ENCODE data around the gene HAGHL.

Gene HAGHL

GRCh38 chr16:726438-727290, at the start of gene HAGHL, which contains the start of gene CCDC78:
TSS of gene HAGHL (plus strand) at chr16:727106. CDS start at chr16:727510, 404 bp downstream.
TSS of gene CCDC78 (minus strand) at chr16:726443. CDS start at chr16:726367, 76 bp downstream.
- Histone ChIP-seq H3K9me3 (ENCODE audit: insufficient read depth, low read depth, low read length) (no peaks in the 10 kb centered on the region), H3K79me2 (ENCODE audit: insufficient read depth, low read length) (no peaks in the 10 kb centered on the region), H4K20me1 (ENCODE audit: insufficient read depth, low read length, poor library complexity, severe bottlenecking) (no peaks in the 10 kb centered on the region), H3K27me3 (ENCODE audit: insufficient read depth, low read length, poor library complexity, severe bottlenecking) (no peaks in the 10 kb centered on the region), H3K4me1 (ENCODE audit: insufficient read depth, low read length, poor library complexity, severe bottlenecking) (no peaks in the 10 kb centered on the region), H3K9me2 (replicated peaks; ENCODE audit: low read depth, low read length) (no peaks in the 10 kb centered on the region), H3K9ac (ENCODE audit: low read depth, low read length, poor library complexity, severe bottlenecking) (peak within 1 kb of the TSS; percentile 67), H2AFZ (ENCODE audit: low read length) (no peak within 1 kb of the TSS), H3K4me2 (ENCODE audit: low read depth, low read length, poor library complexity, severe bottlenecking) (peak within 1 kb of the TSS; percentile 81), H3K36me3 (ENCODE audit: insufficient read depth, low read length) (no peaks in the 10 kb centered on the region), H3F3A (ENCODE audit: low read depth) (no peaks in the 10 kb centered on the region), H3K4me3 (ENCODE audit: low read length, poor library complexity, severe bottlenecking) (peak within 1 kb of the TSS; percentile 70)
- TF ChIP-seq EZH2phosphoT487 (IDR thresholded peaks at IDR 0.05; ENCODE audit: borderline replicate concordance) (no peak), CTCF (conservative IDR thresholded peaks at IDR 0.05; ENCODE audit: low read length) (no peak)

GRCh38 chr16:677316-678190, 49.4 kb upstream of the HAGHL start:
- Histone ChIP-seq H3K4me1 (ENCODE audit: insufficient read depth, low read length, poor library complexity, severe bottlenecking) (peaks cover 4% of the 10 kb centered on the region), H3K4me2 (ENCODE audit: low read depth, low read length, poor library complexity, severe bottlenecking) (no peak overlapping the region), H3K9ac (ENCODE audit: low read depth, low read length, poor library complexity, severe bottlenecking) (no peak overlapping the region), H3K4me3 (ENCODE audit: low read length, poor library complexity, severe bottlenecking) (no peak overlapping the region), H2AFZ (ENCODE audit: low read length) (no peak overlapping the region), H3K79me2 (ENCODE audit: insufficient read depth, low read length) (peaks cover 16% of the 10 kb centered on the region; the same call in 1 of the 2 replicates), H3F3A (ENCODE audit: low read depth) (no peaks in the 10 kb centered on the region), H4K20me1 (ENCODE audit: insufficient read depth, low read length, poor library complexity, severe bottlenecking) (peaks cover 2% of the 10 kb centered on the region), H3K9me2 (replicated peaks; ENCODE audit: low read depth, low read length) (no peaks in the 10 kb centered on the region), H3K36me3 (ENCODE audit: insufficient read depth, low read length) (no peaks in the 10 kb centered on the region), H3K9me3 (ENCODE audit: insufficient read depth, low read depth, low read length) (no peaks in the 10 kb centered on the region), H3K27me3 (ENCODE audit: insufficient read depth, low read length, poor library complexity, severe bottlenecking) (no peaks in the 10 kb centered on the region)
- TF ChIP-seq EZH2phosphoT487 (IDR thresholded peaks at IDR 0.05; ENCODE audit: borderline replicate concordance) (no peak), CTCF (conservative IDR thresholded peaks at IDR 0.05; ENCODE audit: low read length) (no peak)

GRCh38 chr16:678209-678857, 48.6 kb upstream of the HAGHL start:
- no peak overlapping the region for H3K9ac ChIP-seq (ENCODE audit: low read depth, low read length, poor library complexity, severe bottlenecking)

More at GRCh38 chr16:678209-678857, 48.6 kb upstream of the HAGHL start:
- Histone ChIP-seq H3K9me3 (ENCODE audit: insufficient read depth, low read depth, low read length) (no peaks in the 10 kb centered on the region), H3K4me3 (ENCODE audit: low read length, poor library complexity, severe bottlenecking) (no peak overlapping the region), H3K79me2 (ENCODE audit: insufficient read depth, low read length) (peaks cover 16% of the 10 kb centered on the region; the same call in 1 of the 2 replicates), H3K4me1 (ENCODE audit: insufficient read depth, low read length, poor library complexity, severe bottlenecking) (peaks cover 4% of the 10 kb centered on the region), H3K4me2 (ENCODE audit: low read depth, low read length, poor library complexity, severe bottlenecking) (no peak overlapping the region), H4K20me1 (ENCODE audit: insufficient read depth, low read length, poor library complexity, severe bottlenecking) (peaks cover 2% of the 10 kb centered on the region), H3F3A (ENCODE audit: low read depth) (no peaks in the 10 kb centered on the region), H3K27me3 (ENCODE audit: insufficient read depth, low read length, poor library complexity, severe bottlenecking) (no peaks in the 10 kb centered on the region), H3K36me3 (ENCODE audit: insufficient read depth, low read length) (no peaks in the 10 kb centered on the region), H2AFZ (ENCODE audit: low read length) (no peak overlapping the region), H3K9me2 (replicated peaks; ENCODE audit: low read depth, low read length) (no peaks in the 10 kb centered on the region)
- no peak for TF ChIP-seq EZH2phosphoT487 (IDR thresholded peaks at IDR 0.05; ENCODE audit: borderline replicate concordance)
- TF ChIP-seq CTCF (conservative IDR thresholded peaks at IDR 0.05; ENCODE audit: low read length): no peak

Measured in Loucy (cell line).